ENCODE data around the gene ZNF778.
"Not testable (repeated sequence)": the region's sequence is repeated elsewhere in the genome, so short reads cannot be mapped to it uniquely, and the experiment has no call there.

Gene ZNF778

DNA sequence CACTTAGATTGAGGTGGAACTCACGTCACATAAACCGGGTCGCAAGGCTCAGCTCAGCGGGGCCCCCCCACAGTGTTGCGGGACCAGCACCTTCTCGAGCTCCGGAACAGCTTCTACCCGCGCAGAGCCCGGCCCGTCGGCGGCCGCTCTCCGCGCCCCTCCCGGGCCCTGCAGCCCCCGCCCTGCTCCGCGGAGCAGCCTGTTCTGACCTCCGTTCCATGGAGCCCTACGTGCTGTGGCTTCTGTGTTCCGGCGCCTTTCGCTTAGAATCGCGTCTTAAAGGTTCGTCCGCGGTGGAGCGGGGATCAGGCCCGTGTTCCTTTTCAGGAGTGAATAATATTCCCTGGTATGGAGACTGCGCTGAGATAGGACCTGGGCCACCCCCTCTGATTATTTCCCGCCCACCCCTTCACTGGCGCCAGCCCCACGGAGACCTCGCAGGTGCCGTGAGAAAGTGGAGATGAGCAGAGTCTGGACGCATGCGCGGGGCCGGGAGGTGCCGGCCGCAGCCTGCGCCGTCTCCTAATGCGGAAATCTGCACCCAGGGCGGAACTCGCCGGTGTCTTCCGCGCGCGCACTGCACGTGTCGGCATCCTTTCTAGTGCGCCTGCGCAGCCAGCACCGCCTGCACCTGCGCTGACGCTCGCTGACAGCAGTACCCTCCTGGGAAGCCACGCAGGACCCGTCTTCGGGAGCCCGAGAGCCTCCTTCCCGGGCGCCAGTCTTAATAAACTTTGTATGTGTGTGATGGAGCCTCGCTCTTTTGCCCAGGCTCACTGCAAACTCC is 30.9 kb downstream of the ZNF778 start:
- Histone ChIP-seq H3K9me3 (ENCODE audit: low read length) (peaks cover 2% of the 10 kb centered on the region), H3K27me3 (ENCODE audit: insufficient read depth, low read length) (no peaks in the 10 kb centered on the region), H3K4me3 (ENCODE audit: low read length) (peak overlapping the region; percentile 49), H2AFZ (ENCODE audit: low read depth, low read length) (peak overlapping the region; percentile 61), H3K4me1 (ENCODE audit: insufficient read depth, low read length) (peaks cover 3% of the 10 kb centered on the region), H3K36me3 (ENCODE audit: insufficient read depth, low read length) (no peaks in the 10 kb centered on the region)

DNA sequence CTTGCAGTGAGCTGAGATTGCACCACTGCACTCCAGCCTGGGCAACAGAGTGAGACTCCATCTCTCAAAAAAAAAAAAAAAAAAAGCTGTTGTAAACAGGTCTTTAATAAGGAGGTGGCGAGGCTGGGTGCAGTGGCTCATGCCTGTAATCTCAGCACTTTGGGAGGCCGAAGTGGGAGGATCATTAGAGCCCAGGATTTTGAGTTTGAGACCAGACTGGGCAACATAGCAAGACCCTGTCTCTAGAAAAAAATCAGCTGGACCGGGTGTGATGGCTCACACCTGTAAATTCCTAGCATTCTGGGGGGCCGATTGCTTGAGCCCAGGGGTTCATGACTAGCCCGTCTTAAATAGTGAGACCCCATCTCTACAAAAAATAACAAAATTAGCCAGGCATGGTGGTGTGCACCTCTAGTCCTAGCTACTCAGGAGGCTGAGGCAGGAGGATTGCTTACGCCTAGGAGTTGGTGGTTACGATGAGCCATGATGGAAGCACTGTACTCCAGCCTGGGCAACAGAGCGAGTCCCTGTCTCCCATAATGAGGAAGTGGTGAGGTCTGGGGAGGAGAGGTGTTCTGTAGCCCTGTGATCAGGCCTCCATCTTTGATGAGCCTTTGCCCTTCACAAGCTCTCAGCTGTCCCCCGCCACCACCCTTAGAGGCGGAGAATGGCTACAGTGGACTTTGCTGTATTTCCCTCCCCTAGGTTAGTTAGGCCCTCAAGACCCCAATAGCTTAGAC is 36.2 kb downstream of the ZNF778 start:
- Histone ChIP-seq H3K27me3 (ENCODE audit: insufficient read depth, low read length) (no peaks in the 10 kb centered on the region), H3K4me3 (ENCODE audit: low read length) (no peak overlapping the region), H3K36me3 (ENCODE audit: insufficient read depth, low read length) (no peaks in the 10 kb centered on the region), H2AFZ (ENCODE audit: low read depth, low read length) (no peak overlapping the region), H3K4me1 (ENCODE audit: insufficient read depth, low read length) (no peaks in the 10 kb centered on the region), H3K9me3 (ENCODE audit: low read length) (peaks cover 11% of the 10 kb centered on the region)

DNA sequence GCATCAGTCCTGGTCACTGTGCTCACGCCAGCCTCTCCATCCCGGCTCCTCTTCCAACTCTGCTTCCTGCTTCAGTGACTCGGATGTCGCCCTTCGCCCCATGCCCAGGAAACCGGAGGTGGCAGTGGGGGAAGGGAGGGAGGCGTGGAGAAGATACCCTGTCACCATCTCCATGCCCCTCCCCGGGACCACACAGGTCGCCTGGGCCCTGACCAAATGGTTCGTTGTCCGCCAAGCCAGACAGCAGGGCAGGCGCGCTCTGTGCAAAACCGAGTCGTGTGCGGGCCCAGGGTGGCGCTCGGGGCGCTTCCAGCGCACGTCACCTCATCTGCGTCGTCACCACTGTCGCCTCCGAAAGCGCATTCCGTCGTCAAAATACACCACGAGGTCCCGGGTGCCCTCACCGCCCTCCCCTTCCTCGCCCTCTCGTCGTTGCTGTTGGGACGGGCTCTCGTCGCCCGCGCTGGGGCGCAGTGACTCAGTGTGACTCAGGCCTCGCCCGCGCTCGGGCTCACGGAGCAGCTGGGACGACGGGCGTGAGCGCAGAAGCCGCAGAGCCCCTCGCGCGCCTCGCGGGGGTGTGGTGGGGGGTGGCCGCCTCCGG is 39.2 kb downstream of the ZNF778 start:
- no peak overlapping the region for H3K4me3 ChIP-seq (ENCODE audit: low read length)

DNA sequence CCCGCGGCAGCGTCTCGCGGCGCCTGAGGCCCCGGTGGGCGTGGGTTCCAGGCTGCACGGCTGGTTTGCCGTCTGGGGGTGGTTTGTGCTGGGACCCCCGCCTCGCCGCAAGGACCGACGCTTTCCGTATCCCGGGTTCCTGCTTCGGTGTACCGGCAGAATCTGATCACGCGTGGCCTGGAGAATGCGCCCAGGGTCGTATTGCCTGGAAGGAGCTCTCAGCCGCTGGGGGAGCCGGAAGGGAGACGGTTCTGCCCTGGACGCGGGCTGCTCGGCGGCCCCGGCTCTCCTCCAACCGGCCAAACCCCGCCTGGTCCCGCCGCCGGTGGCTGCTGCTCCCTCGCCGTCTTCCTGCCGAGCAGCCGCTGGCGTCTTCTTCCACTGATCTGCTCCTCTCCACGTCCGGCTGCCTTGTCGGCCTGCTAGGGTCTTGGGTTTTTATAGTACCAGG is 39.8 kb downstream of the ZNF778 start:
- Histone ChIP-seq H3K4me3 (ENCODE audit: low read length) (no peak overlapping the region), H3K36me3 (ENCODE audit: insufficient read depth, low read length) (no peaks in the 10 kb centered on the region), H3K4me1 (ENCODE audit: insufficient read depth, low read length) (no peaks in the 10 kb centered on the region), H2AFZ (ENCODE audit: low read depth, low read length) (no peak overlapping the region), H3K27me3 (ENCODE audit: insufficient read depth, low read length) (no peaks in the 10 kb centered on the region), H3K9me3 (ENCODE audit: low read length) (peaks cover 11% of the 10 kb centered on the region)

More for the DNA sequence above, 39.2 kb downstream of the ZNF778 start:
- H2AFZ ChIP-seq (ENCODE audit: low read depth, low read length): no peak overlapping the region
- no peaks in the 10 kb centered on the region for H3K36me3 ChIP-seq (ENCODE audit: insufficient read depth, low read length)
- peaks cover 11% of the 10 kb centered on the region for H3K9me3 ChIP-seq (ENCODE audit: low read length)
- H3K27me3 ChIP-seq (ENCODE audit: insufficient read depth, low read length): no peaks in the 10 kb centered on the region
- H3K4me1 ChIP-seq (ENCODE audit: insufficient read depth, low read length): no peaks in the 10 kb centered on the region

DNA sequence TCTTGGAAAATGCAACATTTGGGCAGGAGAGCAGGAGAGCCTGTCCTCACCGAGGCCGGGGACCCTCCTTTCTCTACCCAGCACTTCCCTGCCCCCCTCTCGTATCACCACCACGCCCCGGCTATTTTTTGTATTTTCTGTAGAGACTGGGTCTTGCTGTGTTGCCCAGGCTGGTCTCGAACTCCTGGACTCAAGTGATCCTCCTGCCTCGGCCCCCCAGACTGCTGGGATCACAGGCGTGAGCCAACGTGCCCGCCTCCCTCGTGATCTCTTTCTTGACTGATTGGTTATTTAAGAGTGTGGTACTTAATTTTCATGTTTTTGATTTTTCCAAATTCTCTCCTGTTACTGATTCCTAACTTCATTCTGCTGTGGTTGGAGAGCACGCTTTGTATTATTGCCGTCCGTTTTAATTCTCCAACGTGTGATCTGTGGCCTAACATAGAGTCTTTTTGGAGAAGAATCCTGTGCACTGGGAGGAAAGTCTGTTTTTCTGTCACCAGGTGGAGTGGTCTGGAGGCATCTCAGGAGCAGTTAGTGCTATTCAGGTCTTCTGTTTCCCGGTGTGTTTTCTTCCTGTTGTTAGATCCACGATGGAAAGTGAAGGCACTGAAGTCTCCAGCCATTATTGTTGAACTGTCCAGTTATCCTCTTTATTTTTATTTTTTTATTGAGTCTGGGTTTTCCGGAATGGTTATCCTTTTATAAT is 40.4 kb downstream of the ZNF778 start:
- no peaks in the 10 kb centered on the region for H3K27me3 ChIP-seq (ENCODE audit: insufficient read depth, low read length)
- H3K4me3 ChIP-seq (ENCODE audit: low read length): no peak overlapping the region
- H3K9me3 ChIP-seq (ENCODE audit: low read length): peaks cover 14% of the 10 kb centered on the region
- H3K36me3 ChIP-seq (ENCODE audit: insufficient read depth, low read length): no peaks in the 10 kb centered on the region
- H3K4me1 ChIP-seq (ENCODE audit: insufficient read depth, low read length): no peaks in the 10 kb centered on the region
- H2AFZ ChIP-seq (ENCODE audit: low read depth, low read length): no peak overlapping the region

DNA sequence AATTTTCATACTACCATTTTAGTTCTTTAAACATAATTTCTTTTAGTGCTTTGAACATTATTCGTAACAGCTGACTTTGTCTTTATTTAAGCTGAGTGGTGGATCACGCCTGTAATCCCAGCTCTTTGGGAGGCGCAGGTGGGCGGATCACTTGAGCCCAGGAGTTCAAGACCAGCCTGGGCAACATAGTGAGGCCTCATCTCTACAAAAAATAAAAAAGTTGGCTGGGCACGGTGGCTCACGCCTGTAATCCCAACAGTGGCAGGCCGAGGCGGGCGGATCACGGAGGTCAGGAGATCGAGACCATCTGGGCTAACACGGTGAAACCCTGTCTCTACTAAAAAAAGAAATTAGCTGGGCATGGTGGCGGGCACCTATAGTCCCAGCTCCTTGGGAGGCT is 42.4 kb downstream of the ZNF778 start:
- not testable (repeated sequence) for H2AFZ ChIP-seq (ENCODE audit: low read depth, low read length)

DNA sequence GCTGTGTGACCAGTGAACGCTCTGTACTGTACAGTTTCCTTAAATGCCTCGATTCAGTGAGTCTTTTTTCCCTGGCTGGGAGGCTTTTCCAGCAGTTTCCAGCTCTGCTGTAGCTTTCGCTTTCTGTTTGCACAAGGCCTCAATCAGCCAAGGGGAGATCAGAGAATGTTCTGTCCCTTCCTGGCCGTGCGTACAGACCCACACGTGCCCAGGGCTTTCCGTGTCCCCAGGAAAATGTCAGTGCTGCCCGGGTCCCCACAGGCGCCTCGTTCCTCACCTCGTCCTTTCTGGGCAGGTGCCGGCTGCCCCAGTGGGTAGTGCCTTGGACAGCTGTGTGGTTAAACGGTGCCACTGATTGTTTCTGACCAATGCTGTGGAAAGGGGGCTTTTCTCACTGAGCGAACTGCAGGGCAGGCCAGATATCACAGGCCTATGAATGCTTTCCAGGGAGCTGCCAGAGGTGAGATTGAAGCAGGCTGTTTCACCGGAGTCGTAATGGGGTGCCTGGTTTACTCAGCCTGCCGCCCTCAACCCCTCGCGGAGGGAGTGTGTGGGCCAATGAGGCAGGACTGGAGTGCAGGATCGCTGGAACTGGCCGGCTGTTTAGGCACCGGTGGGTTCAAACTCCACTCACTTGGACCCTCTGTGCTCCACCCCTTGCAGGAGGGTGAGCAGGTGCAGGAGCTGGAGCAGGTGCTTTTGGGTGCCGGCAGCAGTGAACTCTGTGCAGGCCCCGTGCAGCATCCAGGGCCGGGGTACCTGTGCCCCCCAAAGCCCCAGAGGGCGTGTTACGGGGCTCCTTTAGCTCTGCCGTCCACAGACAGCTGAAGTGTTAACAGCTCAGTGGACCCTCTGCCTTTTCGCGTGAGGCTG is 44.4 kb downstream of the ZNF778 start:
- peaks cover 22% of the 10 kb centered on the region for H3K36me3 ChIP-seq (ENCODE audit: insufficient read depth, low read length)
- no peak overlapping the region for H2AFZ ChIP-seq (ENCODE audit: low read depth, low read length)
- H3K4me3 ChIP-seq (ENCODE audit: low read length): no peak overlapping the region
- H3K27me3 ChIP-seq (ENCODE audit: insufficient read depth, low read length): no peaks in the 10 kb centered on the region
- peaks cover 10% of the 10 kb centered on the region for H3K9me3 ChIP-seq (ENCODE audit: low read length)
- H3K4me1 ChIP-seq (ENCODE audit: insufficient read depth, low read length): no peaks in the 10 kb centered on the region

More for the DNA sequence above, 42.4 kb downstream of the ZNF778 start:
- not testable (repeated sequence) for H3K27me3 ChIP-seq (ENCODE audit: insufficient read depth, low read length); H3K36me3 ChIP-seq (ENCODE audit: insufficient read depth, low read length); H3K4me1 ChIP-seq (ENCODE audit: insufficient read depth, low read length); H3K4me3 ChIP-seq (ENCODE audit: low read length)
- H3K9me3 ChIP-seq (ENCODE audit: low read length): peaks cover 14% of the 10 kb centered on the region

DNA sequence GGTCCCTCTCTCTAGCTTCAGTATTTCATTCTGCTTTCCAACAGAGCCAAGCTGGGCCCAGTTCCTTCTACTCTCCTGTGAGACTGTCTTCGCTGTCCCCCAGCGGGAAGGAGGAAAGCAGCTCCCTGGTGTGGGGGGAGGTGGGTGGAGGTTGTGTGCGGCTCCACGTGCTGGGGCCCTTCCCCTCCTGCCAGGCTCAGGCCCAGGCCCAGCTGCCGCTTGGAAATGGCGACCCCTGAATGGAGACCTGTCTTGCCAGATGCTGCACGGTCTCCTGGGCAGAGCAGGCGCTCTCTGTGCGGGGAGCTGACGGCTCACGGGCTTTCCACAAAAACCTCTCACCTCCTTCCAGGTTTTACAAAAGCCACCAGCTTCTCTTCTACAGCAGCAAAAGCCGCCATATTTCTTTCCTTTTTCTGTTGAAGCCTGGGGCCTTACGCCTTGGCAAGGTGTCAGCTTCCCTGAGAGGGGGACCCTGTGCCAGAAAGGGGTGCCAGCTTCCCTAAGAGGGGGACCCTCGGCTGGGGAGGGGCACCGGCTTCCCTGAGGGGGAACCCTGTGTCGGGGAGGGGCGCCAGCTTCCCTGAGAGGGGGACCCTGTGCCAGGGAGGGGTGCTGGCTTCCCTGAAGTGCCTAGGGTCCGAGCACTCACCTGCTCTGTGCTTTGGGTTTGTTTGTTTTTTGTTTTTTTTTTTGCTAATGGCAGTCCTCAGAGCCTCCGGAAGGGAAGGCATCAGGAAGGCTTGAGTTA is 47.5 kb downstream of the ZNF778 start:
- no peak overlapping the region for H2AFZ ChIP-seq (ENCODE audit: low read depth, low read length)
- H3K27me3 ChIP-seq (ENCODE audit: insufficient read depth, low read length): no peaks in the 10 kb centered on the region
- H3K4me1 ChIP-seq (ENCODE audit: insufficient read depth, low read length): no peaks in the 10 kb centered on the region
- peaks cover 39% of the 10 kb centered on the region for H3K36me3 ChIP-seq (ENCODE audit: insufficient read depth, low read length)
- peaks cover 3% of the 10 kb centered on the region for H3K9me3 ChIP-seq (ENCODE audit: low read length)
- H3K4me3 ChIP-seq (ENCODE audit: low read length): no peak overlapping the region

DNA sequence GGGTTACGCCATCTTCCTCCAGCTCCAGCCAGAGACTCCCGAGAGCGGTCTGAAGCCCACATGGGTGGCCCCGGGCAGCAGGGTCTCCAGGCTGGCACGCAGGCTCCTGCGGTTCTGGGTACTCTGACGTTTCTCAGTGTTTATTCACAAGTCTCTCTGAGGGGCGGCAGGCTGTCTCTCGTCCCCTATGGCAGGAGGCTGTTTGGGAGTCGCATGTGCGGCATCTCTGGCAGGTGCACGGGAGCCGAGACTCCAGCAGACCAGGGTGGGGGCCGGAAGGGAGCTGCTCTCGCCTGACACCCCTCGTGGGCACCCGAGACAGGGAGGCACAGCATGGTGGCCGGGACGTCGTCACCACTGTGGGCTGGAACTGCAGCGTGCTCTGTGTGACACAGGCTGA is 48.1 kb downstream of the ZNF778 start:
- H2AFZ ChIP-seq (ENCODE audit: low read depth, low read length): no peak overlapping the region
- peaks cover 3% of the 10 kb centered on the region for H3K9me3 ChIP-seq (ENCODE audit: low read length)
- H3K4me3 ChIP-seq (ENCODE audit: low read length): no peak overlapping the region
- no peaks in the 10 kb centered on the region for H3K27me3 ChIP-seq (ENCODE audit: insufficient read depth, low read length)
- no peaks in the 10 kb centered on the region for H3K4me1 ChIP-seq (ENCODE audit: insufficient read depth, low read length)
- peaks cover 46% of the 10 kb centered on the region for H3K36me3 ChIP-seq (ENCODE audit: insufficient read depth, low read length)

DNA sequence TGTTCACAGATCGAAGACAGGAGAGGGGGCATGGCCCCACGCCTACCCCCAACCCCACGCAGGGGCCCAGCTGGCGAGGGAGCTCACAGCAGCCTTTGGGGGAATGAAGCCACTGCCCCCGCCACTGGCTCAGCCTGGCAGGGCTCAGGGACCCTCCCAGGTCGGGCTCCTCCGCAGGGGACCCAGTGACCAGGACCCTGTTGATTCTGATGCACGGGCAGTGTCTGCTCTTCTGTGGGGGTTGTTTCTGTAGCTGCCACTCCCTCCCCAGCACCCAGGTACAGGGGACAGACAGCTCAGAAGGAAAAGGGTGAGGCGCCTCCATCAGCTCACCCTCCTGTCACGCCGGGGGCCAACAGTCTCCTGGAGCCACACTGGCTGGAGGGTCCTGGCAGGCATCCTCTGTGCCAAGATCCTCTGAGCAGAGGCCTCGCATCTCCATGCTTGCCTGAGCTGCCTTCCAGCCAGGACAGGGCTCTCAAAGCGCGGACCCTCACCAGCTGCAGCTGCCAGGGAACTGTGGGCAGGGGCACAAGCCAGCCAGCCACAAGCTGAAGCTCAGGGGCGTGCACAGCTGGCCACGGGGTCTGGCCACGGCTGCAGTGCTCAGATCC is 49.1 kb downstream of the ZNF778 start:
- Histone ChIP-seq H2AFZ (ENCODE audit: low read depth, low read length) (no peak overlapping the region), H3K27me3 (ENCODE audit: insufficient read depth, low read length) (no peaks in the 10 kb centered on the region), H3K9me3 (ENCODE audit: low read length) (peaks cover 3% of the 10 kb centered on the region), H3K4me3 (ENCODE audit: low read length) (no peak overlapping the region), H3K36me3 (ENCODE audit: insufficient read depth, low read length) (peaks cover 50% of the 10 kb centered on the region), H3K4me1 (ENCODE audit: insufficient read depth, low read length) (no peaks in the 10 kb centered on the region)

DNA sequence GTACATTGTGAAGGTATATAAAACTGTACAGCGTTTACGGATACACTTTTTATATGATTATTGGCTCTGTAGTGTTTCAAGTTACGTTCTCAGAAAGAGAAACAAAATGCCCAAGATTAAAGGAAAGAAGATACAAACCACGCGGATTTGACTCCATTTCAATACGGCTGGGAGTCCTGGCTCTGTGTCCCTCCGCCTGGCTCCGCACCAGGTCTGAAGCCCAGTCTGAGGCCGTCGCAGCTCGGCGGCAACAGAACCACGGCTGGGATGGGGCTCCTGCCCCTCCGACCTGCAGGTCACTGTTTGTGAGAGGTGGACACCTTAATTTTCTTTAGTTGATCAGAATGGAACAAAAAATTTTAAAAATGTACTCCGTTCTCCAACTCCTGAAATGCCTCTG is 50.2 kb downstream of the ZNF778 start:
- peaks cover 59% of the 10 kb centered on the region for H3K36me3 ChIP-seq (ENCODE audit: insufficient read depth, low read length)
- not testable (repeated sequence) for H3K4me1 ChIP-seq (ENCODE audit: insufficient read depth, low read length); H3K9me3 ChIP-seq (ENCODE audit: low read length); H3K4me3 ChIP-seq (ENCODE audit: low read length); H3K27me3 ChIP-seq (ENCODE audit: insufficient read depth, low read length); H2AFZ ChIP-seq (ENCODE audit: low read depth, low read length)
